A549 treated with CORT108297 at 1 μM for 4 hours (cell line): ENCODE results near the gene BRK1. TPM values are rescaled to one million over a fixed set of nuclear protein-coding genes. Genes with fewer than 3 reads are reported as not detected.

Experiments
- total RNA-seq: library from RNA; stranded (reverse); fragments of 200-300 nt; extraction: Qiagen RNA extraction; gene quantifications from 5 replicates; pipeline ENCODE4 v1.2.3, GENCODE V29; 2022

BRK1 gene
- total RNA-seq, result 173 to 183 TPM (median 177 TPM) in 5 replicates

DNA sequence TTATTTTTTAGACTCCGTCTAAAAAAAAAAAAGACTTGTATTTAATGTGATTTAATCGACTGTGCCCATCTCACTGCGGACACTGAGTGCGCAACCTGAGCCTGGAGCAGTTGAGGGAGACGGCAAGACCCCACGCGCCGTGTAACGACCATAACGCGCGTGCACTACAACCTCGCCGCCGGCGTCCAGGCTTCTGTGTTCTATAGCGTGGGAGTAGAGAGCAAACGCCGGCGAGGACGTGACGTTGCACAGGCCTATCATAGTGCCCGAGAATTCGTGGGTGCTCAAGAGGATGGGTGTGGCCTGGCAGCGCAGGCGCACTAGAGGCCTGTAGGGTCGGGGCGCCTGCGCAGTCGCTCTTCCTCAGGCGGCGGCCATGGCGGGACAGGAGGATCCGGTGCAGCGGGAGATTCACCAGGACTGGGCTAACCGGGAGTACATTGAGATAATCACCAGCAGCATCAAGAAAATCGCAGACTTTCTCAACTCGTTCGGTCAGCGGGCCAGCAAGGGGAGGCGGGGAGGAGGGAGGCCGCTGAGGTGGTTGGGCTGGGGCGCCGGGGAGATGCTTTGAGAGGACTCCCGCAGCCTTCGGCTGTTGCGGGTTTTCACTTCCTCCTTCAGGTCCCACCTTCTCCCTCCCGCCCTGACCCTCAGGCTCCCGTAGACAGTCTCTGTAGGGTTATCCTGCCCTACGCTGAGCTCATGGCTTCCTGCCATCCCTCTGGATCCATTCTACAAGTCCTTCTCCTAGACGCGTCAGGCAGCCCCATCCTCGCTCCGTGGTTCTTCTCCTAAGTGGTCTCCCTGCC, at the start of gene BRK1:
TSS of gene BRK1 (plus strand) at position 350 of the 812 bp plus-strand sequence. CDS start at position 377, 27 bp downstream.

DNA sequence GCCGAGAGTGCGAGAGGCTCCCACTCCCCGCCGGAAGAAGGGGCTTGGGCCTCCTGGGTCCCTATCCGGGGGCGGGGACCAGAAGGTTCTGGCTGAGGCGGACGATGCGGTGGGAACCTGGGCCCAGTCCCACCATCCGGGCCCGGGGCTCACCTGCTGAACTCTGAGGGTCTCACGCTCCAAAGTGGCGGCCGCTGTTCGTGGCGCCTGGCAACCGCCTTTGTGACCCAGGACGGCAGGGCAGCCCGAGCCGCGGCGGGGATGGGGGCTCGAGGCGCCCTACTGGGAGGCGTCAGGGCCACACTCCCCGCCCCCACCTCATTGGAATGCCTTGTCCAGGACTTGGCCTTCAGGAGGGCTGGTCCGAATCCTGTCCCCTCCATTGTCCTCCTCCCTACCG, 7.4 kb upstream of the BRK1 start, which contains the start of gene FANCD2OS:
TSS of gene FANCD2OS (minus strand) at position 165 of the 400 bp plus-strand sequence. CDS start 3,481 bp downstream, outside the sequence.

DNA sequence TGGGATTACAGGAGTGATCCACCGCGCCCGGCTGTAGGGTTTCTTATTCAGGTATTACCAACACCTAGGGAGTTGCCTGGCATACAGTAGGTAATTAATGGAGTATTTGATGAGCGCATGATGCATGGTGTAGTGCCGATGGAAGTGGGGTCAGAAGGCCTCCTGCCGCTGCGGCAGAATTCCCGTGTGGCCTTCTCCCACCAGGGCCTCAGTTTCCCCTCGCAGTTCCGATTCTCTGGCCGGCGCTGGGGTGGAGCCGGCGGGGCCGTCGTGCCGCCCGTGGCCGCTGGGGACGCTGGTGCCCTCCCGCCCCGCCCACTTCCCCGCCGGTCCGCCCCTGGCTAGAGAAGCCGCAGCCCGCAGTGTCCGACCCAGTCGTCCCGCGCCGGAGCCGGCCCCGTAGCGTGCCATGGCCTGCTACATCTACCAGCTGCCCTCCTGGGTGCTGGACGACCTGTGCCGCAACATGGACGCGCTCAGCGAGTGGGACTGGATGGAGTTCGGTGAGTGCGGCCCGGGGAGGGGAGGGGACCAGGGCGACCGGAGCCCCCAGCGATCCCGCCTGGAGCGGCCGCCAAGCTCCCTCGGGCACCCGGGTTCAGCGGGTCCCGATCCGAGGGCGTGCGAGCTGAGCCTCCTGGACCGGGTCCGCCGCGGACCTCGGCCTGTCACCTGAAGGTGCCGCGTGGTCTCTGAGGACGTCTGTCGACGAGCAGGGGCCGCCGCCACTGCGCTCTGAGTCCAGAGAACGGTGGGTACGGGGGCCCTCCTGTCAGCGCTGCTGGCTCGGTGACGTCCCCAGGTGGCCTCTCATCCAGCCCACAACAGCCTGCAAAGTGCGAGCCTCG, 49.3 kb downstream of the BRK1 start, which contains the start of gene IRAK2:
TSS of gene IRAK2 (plus strand) at position 374 of the 848 bp plus-strand sequence. CDS start at position 410, 36 bp downstream.

Other genes starting within 250 kb of the BRK1 start
- 7.1 to 13.3 TPM (median 10.2 TPM) in 5 replicates for gene CIDEC, start 235.4 kb upstream of the BRK1 start, total RNA-seq
- gene JAGN1, start 225.1 kb upstream of the BRK1 start, total RNA-seq, result 58.8 to 79.6 TPM (median 72.0 TPM) in 5 replicates
- gene IL17RE, start 212.8 kb upstream of the BRK1 start, total RNA-seq, result 1.1 to 1.3 TPM (median 1.1 TPM) in 5 replicates
- gene IL17RC, start 198.6 kb upstream of the BRK1 start, total RNA-seq, result 15.9 to 18.8 TPM (median 17.4 TPM) in 5 replicates
- 8.8 to 12.9 TPM (median 12.2 TPM) in 5 replicates for gene CRELD1, start 181.8 kb upstream of the BRK1 start, total RNA-seq
- gene PRRT3, start 163.3 kb upstream of the BRK1 start, total RNA-seq, result 0.87 to 2.0 TPM (median 1.7 TPM) in 5 replicates
- gene EMC3, start 128.8 kb upstream of the BRK1 start, total RNA-seq, result 118 to 137 TPM (median 119 TPM) in 5 replicates
- gene FANCD2, start 89.2 kb upstream of the BRK1 start, total RNA-seq, result 16.4 to 23.3 TPM (median 18.6 TPM) in 5 replicates
- not detected in 5 replicates for gene FANCD2OS, start 7.4 kb upstream of the BRK1 start, total RNA-seq
- gene VHL, start 26.1 kb downstream of the BRK1 start, total RNA-seq, result 27.4 to 35.5 TPM (median 30.0 TPM) in 5 replicates
- gene IRAK2, start 49.2 kb downstream of the BRK1 start, total RNA-seq, result 18.5 to 26.4 TPM (median 22.9 TPM) in 5 replicates
- 31.5 to 38.2 TPM (median 34.4 TPM) in 5 replicates for gene TATDN2, start 132.8 kb downstream of the BRK1 start, total RNA-seq
- 0.14 TPM in 1 of 5 replicates, not detected in the others for gene GHRL, start 177.3 kb downstream of the BRK1 start, total RNA-seq
- 191 to 206 TPM (median 204 TPM) in 5 replicates for gene SEC13, start 205.4 kb downstream of the BRK1 start, total RNA-seq